Fibroblast of gingiva (primary cell): ENCODE measurements around the gene ATP6V0B.

Source experiments
- DNase-seq: peaks from one replicate; pipeline ENCODE4 v3.0.0-alpha.2; 2011; ENCODE audit warnings: low read depth

Gene ATP6V0B

DNA sequence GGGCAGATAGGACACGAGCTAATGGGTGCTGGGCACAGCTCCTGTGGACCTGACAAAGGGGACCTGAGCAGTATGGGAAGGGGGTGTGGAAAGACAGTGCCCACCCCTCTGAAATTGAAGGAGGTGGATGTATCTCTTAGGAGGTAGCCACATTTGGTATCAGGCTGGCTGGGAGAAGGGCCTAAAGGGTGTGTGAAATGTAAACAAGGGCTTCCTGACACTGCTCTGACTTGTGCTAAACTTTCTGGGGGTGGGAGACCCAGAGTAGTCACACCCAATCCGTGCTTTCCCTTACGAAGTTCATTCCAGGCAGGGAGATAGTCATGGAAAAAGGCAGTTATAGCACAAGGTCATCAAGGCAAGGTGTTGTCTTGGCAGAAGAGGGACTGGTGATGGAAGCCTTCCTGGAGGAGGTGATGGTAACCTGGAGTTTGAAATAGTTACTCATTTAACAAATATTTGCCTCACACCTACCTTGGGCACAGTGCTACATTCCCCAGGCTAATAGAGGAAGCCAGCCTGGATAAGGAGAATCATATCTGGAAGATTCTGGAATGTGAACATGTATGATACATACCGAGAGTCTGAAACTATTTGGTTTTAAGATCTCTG is 11.3 kb downstream of the ATP6V0B start:
- no peak for DNase-seq

DNA sequence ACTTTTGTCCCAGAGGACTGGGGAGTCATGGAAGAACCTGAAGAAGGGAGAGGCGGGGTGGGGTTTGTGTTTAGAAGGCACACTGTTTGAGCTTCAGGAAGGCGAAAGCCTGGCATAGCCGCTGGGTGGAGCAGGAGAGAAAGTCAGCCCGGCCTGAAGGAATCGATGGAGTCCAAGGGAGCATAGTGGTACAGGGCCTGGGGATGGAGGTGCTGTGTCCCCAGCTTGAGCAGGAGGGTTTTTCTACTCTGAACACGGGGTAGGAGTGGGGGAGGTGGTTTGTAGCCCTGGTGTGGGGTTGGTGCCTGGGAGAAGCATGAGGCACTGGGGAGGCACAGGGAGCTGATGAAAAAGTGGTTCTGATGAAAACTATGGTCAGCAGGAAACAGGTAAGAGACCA is 12.0 kb downstream of the ATP6V0B start:
- no peak for DNase-seq

DNA sequence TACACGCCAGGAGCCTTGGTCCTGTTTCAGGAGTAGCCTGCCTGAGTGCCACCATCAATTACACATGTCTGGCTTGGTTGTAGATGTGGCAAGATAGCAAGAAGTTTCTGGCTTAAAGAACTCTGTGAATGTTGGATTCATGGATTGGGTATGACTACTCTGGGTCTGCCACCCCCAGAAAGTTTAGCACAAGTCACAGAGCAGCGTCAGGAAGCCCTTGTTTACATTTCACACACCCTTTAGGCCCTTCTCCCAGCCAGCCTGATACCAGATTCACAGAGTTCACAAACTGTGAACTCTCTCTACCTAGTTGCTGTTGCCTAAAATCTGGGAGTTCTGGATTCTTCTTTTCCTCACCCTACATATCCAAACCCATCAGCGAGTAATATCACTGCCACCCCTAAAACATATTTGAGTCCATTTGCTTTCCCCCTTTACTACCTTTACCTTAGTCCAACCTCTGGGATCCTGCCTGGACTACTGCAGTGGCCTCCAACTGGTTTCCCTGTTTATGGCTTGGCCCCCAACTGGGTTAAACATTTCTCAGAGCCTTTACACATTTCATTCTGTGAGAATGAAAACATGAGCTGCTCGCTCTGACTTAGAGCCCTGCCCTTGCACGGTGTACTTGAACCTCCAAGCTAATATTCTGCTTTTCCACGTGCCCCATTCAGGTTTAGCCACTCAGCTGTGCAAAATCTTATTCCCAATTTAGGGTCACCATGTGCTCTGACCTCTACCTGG is 12.6 kb downstream of the ATP6V0B start:
- DNase-seq: no peak

DNA sequence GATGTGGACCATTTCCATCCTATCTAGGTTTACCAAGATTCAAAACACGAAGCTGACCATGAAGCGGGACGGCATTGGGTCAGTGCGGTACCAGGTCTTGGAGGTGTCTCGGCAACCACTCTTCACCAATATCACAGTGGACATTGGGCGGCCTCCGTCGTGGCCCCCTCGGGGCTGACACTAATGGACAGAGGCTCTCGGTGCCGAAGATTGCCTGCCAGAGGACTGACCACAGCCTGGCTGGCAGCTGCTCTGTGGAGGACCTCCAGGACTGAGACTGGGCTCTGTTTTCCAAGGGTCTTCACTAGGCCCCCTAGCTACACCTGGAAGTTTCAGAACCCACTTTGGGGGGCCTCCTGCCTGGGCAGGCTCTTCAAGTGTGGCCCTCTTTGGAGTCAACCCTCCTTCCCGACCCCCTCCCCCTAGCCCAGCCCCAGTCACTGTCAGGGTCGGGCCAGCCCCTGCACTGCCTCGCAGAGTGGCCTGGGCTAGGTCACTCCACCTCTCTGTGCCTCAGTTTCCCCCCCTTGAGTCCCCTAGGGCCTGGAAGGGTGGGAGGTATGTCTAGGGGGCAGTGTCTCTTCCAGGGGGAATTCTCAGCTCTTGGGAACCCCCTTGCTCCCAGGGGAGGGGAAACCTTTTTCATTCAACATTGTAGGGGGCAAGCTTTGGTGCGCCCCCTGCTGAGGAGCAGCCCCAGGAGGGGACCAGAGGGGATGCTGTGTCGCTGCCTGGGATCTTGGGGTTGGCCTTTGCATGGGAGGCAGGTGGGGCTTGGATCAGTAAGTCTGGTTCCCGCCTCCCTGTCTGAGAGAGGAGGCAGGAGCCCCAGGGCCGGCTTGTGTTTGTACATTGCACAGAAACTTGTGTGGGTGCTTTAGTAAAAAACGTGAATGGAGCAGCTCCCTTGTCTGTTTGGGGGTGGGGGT is 15.8 kb downstream of the ATP6V0B start:
- no peak for DNase-seq

DNA sequence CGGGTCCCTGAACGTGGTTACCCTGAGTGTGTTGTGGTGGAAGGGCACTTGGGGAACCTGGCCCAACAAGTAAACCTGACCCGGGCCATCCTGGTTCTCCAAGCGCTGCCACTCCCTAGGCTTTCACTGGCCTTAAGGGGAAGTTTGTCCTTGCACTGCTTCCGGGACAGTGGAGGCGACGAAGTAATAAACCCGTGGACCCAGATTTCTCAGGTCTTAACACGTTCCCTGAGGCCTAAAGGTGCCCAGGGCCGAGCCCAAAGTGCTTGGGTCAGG is 16.4 kb downstream of the ATP6V0B start:
- no peak for DNase-seq

DNA sequence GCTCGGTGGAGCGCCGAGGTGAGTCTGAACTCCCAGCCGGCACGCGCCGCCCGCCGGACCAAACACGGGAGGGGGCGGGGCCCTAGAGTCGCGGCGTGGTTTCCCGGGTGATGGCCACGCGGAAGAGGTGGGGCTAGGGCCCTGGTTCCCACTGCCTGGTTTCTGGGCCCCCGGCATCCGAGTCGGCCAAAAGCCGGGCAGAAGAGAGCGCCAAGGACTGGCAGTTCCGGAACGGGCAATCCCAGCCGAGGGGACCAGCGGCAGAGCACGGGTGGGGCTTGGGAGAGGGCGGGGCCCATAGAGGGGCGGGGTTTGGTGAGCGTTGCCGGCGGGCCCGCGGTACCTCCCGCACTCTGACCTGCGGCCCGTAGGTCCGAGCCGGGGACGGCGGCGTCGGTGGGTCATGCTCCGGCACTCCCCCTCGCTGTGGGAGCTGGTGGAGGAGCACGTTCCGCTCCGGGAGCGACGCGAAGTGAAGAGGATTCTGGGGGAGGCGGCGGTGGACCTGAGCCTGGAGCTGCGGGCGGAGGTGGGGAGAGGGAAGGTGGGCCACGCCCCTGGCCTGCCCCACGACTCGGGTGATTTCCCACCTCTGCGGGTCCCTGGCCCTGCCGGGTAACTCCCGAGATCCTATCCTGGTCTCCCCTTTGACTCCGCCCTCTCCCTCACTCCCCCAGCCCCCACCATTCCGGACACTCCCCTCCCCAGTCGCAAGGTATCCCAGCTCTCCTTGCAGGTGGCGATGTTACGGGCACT is 16.9 kb downstream of the ATP6V0B start, which contains the start of gene CCDC24:
Gene CCDC24 (plus strand): TSS at position 124 of the 756 bp plus-strand sequence. CDS start 280 bp downstream, at position 404.
- peak; percentile 88 for DNase-seq

DNA sequence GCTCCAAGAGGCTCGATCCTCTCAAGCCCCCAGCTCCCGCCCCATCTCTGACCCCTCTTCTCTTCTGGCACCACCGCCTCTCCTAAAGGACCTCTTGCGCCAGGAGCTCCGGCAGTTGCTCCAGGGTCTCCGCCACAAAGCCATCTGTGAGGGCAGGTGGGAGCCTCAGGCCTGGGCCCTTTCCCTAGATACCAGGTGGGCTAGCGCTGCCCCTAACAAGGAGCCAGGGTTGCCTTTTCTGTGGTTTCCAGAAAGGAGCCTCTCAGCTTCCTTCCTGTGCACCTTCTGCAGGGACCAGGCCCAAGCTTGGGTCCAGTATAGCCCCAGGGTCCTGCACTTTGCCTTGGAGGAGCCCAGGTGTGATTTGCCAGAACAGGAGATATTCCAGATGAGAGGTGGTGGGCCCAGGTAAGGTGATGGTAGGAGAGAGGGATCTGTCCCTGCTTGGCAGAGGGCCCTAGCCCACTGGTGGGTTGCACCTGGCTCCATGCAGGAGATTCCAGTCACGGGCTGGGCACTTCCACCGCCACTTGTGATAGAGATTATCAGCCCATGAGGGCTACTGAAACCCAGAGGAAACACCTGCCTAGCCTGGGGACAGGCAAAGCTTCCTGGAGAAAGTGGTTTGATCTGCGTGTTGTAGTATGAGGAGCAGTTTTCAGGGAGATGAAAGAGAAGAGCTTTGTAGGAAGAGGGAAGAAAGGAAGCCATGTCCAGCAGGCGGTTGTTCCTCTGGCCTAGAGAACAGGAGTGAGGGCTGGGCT is 17.7 kb downstream of the ATP6V0B start:
- DNase-seq: no peak

DNA sequence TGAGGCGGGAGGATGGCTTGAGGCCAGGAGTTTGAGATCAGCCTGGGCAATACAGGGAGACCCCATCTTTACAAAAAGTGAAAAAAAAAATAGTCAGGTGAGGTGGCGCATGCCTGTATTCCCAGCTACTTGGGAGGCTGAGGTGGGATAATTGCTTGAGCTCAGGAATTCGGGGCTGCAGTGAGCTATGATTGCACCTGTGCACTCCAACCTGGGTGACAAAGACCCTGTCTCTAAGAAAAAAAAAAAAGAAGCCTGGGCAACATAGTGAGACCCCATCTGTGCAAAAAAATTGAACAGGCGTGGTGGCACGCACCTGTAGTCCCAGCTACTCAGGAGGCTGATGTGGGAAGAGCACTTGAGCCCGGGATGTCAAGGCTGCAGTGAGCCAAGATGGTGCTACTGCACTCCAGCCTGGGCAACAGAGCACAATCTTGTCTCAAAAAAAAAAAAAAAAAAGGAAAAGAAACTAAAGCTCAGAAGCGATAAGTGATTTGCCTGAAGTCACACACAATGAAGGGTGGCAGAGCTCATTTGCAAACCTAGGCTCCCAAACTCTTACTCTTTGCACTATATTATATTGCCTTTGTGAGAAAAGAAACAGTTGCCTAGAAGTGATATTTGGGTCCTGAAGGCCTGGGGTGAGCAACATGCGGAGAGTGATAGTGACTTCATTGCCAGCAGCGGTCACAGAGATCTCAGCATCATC is 18.6 kb downstream of the ATP6V0B start:
- no peak for DNase-seq

DNA sequence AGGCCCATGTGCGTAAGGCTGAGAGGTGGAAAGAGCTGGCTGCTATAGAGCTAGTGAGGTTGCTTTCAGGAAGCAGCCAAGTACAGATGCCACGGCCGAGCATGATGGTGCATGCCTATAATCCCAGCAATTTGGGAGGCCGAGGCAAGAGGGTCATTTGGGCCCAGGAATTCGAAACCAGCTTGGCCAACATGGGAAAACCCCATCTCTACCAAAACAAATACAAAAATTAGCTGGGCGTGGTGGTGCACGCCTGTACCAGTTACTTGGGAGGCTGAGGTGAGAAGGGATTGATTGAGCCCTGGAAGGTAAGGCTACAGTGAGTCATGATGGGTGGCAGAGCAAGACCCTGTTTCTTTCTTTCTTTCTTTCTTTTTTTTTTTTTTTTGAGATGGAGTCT is 19.3 kb downstream of the ATP6V0B start:
- DNase-seq: no peak

DNA sequence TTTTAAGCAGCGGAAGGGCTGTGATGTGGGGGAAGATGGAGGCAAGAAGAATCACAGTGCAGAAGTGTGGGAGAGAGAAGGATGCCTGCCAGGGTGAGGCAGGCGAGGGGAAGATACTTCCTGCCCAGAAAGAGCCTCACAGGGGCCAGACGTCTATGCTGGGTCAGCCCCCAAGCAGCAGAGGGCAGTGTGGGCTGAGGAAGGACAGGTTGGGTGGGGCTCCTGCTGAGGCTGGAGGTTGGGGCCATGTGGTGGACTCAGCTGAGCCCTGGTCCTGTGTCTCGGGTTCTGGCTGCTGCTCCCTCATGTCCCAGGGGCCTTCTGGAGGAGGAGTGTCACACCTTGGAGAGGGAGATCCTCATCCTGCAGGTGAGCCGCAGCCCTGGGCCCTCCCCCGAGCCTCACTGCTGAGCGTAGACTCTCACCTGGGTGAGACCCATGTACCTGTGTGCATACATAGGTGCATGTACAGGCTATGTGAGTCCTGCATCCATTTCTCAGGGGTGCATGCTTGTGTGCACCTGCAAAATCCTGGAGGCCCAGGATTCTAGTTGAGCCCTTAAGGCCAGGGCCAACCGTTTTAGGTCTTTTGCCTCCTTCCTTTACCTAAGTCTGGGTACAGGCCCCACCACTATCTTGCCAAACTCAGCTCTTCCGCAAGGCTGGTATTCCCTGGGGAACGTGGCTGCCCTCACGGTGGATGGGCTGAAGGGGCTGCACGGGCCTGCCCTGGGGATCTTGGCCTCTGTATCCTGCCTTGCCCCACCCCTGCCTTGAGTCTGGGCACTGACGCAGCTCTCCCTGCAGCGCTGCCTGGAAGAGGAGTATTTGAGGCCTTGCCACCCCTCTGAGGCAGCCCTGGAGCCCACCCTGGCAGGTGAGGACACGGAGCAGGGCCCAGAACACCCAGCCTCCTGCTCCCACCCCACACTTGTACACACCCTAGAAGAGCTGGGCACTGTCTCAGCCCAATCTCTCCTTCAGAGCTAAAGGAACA is 20.3 kb downstream of the ATP6V0B start:
- no peak for DNase-seq

DNA sequence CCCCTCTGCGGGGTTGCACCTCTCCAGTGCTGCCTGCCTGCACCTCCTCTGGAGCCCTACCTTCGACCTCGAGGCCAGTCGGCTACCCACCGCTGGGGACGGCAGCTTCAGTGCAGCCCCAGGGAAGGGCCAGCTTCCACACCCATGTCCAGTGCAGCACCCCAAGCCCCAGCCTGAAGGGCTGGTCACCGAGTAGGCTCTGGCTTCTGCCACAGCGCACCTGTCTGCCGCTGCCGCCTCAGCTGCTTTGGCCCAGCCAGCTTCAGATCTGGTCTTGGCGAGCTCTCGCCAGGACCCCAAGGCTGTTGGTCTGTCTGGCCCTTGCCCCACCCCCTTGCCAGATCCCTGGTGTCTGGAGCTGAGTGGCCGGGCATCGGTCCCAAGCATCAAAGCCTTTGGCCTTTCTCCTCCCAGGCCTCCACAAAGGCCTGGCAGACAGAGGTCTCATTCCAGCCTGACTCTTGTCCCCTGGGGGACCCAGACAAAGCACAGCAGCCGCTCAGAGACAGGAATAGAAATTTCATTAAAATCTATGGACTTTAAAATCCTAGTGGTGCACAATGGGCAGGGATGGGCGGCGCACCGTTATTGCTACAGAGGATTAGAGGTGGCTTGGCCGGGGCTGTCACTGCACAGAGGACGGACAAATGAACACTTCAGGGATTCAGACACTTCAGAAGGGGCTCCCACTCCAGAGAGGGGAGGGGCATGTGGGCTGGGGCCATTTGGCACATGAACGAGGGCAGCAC is 21.4 kb downstream of the ATP6V0B start:
- DNase-seq: no peak

DNA sequence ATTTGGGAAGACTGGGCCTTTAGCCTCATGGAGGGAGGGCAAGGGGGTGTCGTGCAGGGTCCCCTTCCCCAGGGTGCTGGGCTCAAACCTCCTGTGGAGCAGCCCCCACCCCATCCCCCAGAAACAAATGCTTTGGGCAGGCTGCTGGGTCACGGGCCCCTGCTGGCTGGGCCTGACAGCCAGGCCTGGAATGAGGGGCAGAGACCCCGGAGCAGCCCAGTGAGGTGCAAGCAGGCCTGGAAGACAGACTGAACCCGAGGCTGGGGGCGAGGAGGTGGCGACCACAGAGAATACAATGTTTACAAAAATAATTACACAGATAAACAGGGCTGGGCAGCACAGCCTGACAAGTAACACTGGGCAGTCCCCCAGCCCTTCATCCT is 22.0 kb downstream of the ATP6V0B start:
- no peak for DNase-seq

DNA sequence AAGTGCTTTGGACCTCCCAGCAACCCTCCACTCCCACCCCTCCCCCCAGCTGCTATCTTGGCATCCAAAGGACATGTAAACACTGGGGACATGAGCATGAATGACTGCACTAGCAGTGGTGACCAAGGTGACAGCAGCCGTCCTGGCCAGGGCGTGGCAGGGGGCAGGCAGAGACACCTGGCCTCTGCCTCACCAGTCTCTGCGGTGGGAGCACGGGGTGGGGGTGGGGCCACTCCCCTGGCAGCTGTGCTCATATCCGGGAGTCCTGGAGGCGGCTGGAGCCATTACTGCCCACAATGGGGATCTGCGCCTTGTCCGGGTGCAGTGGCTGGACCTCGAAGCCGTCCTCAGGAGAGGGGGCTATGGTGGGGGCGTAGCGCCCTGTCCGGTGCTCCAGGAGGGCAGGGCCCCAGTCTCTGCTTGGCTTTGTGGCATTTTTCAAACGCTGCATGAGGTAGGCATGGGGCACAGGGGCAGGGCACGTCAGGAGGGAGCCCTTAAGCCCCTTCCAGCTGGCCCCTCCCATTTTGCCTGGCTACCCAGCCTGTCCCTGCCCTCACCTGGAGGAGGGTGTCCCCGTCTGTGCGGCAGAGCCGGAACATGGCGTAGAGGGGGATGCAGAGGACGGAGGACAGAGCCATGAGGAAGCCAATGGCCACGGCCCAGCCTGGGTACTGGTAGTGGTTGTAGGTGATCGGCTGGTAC is 22.7 kb downstream of the ATP6V0B start:
- no peak for DNase-seq

DNA sequence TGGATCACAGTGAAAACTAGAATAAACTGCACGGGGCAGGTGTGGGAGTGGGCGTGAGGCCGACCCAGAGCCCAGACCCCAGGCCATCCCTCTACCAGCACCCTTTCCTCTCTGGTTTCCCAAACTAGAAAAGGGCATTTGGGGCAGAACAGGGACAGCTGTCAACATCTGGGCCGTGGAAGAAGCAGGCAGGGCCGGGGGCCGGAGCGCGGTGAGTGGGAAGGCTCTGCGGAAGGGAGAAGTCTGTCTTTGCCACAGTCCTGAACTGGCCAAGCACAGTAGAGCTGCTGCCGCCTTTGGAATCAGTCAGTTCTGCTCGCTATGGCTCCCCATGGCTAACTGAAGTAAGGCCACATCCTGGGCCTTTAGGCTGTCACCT is 23.2 kb downstream of the ATP6V0B start:
- no peak for DNase-seq

DNA sequence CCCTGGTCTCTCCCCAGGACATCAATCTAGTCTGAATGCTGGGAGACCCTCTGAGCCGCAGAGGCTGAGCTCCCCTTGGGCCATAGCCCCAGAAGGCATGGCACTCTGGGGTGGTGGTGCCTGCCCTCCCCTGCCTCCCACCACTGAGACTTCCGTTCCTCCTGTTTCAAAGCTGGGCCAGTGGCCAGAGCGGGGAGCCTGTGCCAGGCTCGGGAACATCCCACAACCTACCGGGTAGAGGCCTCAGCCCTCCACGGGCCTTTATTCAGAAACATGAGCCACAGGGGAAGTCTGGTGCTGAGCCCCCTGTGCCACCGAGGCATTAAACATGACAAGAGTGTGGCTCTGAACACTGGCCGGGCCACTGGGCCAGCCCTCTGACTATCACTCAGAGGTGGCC is 24.7 kb downstream of the ATP6V0B start:
- no peak for DNase-seq

DNA sequence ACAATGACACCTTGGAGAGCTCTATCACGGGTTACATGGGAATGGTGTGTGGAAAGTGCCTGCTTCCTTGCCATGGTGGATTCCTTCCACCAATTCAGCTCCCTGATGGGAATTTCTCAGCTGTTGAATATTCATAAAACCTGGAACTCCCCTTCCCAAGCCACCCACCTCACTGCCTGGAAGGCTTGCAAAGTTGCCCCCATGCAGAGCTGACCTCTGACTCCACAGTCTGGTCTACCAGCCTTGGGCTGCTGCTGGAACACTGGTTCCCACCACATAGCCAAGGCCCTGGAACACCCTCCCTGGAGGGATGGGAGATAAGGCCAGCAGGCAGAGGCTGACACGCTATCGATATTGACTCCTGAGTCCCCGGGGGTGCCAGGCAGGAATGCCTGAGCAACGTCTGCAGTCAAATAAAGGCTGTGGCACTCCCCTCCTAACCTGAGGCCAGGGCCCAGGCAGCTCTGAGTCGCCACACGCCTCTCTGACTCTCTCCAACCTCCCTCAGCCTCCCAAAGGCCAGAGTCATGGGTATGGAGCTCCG is 25.4 kb downstream of the ATP6V0B start:
- no peak for DNase-seq

DNA sequence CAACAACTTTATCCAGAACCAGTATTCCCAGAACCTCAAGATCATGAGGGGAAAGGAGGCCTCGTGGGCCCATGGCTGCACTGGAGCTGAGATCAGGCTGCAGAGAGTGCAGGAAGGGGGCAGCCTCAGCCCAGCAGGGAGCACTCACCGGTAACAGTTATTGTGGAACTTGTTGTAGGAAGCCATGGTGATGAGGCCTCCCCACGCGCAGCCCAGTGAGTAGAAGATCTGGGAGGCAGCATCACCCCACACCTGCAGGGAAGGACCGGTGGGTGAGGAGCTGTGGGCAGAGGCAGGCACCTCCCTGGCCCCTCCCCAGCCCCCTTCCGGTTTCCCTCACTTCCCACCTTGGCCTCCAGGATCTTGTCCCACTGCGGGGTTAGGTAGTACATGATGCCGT is 27.4 kb downstream of the ATP6V0B start:
- no peak for DNase-seq

DNA sequence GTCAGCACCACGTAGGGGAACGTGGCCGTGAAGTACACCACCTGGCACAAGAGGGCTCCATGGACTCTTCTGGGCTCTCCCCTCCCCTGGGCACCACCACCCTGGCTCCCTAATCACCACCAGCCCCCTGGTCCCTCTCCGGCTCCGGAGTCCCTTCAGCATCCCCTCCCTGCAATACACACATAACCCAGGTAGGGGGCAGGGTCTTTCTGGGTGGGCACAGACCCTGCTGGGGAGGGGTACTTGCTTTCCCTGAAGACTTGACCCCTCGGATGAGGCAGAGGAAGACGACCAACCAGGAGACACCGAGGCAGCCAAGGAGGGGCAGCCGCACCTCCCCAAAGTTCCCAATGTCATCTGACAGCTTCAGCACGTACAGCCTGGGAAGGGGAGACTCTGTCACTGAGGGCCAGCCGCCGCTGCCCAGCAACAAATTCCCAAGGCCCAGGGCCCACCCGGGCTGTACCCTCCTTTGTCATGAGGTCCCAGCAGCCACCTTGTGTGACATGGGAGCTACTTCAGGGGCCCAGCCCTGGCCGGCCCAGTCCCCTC is 27.9 kb downstream of the ATP6V0B start:
- no peak for DNase-seq
